ENCODE results near the gene SUSD6.
"Not testable (repeated sequence)": the region's sequence is repeated elsewhere in the genome, so short reads cannot be mapped to it uniquely, and the experiment has no call there.

The SUSD6 gene

DNA sequence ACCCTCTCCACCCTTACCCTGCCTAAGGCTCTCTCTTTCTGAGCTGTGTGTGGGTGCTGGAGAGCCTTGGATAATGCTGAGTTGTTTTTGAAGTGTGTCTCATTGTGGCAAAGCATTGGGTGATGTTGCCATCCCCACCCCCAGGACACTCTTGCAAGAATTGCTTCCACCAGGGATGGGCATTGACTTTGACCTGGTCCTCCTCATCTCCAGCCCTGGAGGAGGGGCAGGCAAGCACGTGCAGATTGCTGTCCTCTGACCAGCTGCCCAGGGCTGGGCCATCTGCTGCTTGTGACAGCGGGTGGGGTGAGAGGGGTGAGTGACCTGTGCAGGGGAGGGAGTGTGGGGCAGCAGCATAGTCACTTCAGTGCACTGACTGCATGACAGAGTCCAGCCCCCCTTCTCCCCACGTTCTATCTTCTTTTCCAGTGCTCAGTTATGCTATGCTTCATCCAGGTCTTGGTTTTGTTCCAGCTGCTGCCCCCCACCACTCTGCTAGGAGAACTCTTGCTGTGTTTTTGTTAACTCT lies 26.2 kb downstream of the SUSD6 start:
- Histone ChIP-seq H3K4me1 (ENCODE audit: insufficient read depth, low read length) (peaks cover 65% of the 10 kb centered on the region), H3K9ac (ENCODE audit: low read length) (no peak overlapping the region), H3K4me3 (ENCODE audit: low read depth in 1 of 2, low read length in 2 of 2) (no peak overlapping the region), H3K27me3 (ENCODE audit: control insufficient read depth in 1 of 2, insufficient read depth in 2 of 2, low read length in 2 of 2) (no peaks in the 10 kb centered on the region), H3K9me3 (ENCODE audit: low read length) (no peaks in the 10 kb centered on the region), H3K27ac (ENCODE audit: low read depth, low read length) (no peak overlapping the region), H3K36me3 (ENCODE audit: insufficient read depth, low read length) (no peaks in the 10 kb centered on the region)

DNA sequence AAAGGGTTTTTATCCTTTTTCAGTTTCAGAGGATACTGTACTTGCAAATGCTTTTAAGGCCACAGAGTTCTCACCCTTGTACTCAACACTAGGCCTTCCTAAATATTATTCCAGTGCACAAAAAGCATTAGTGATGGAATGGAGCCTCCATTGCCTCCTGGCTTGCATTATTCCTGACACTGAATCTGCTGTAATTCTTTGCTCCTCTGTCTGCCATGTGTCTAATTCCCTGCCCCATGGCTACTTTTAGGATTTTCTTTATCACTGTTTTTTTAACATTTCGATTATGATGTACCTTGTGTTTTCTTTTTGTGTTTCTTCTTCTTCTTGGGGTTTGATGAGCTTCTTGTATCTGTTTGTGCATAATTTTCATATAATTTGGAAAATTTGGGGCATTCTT lies 29.5 kb downstream of the SUSD6 start:
- no peaks in the 10 kb centered on the region for H3K27me3 ChIP-seq (ENCODE audit: control insufficient read depth in 1 of 2, insufficient read depth in 2 of 2, low read length in 2 of 2)
- H3K4me1 ChIP-seq (ENCODE audit: insufficient read depth, low read length), result peaks cover 45% of the 10 kb centered on the region
- H3K9ac ChIP-seq (ENCODE audit: low read length), result no peak overlapping the region
- no peak overlapping the region for H3K4me3 ChIP-seq (ENCODE audit: low read depth in 1 of 2, low read length in 2 of 2)
- no peaks in the 10 kb centered on the region for H3K36me3 ChIP-seq (ENCODE audit: insufficient read depth, low read length)
- H3K9me3 ChIP-seq (ENCODE audit: low read length), result no peaks in the 10 kb centered on the region
- no peak overlapping the region for H3K27ac ChIP-seq (ENCODE audit: low read depth, low read length)

- H3K9me3 ChIP-seq (ENCODE audit: low read length); H3K27me3 ChIP-seq (ENCODE audit: control insufficient read depth in 1 of 2, insufficient read depth in 2 of 2, low read length in 2 of 2); H3K4me3 ChIP-seq (ENCODE audit: low read depth in 1 of 2, low read length in 2 of 2); H3K36me3 ChIP-seq (ENCODE audit: insufficient read depth, low read length); H3K27ac ChIP-seq (ENCODE audit: low read depth, low read length); H3K9ac ChIP-seq (ENCODE audit: low read length): not testable (repeated sequence)
- peaks cover 35% of the 10 kb centered on the region for H3K4me1 ChIP-seq (ENCODE audit: insufficient read depth, low read length)
These were observed 30.9 kb downstream of the SUSD6 start for GRCh38 chr14:69642212-69642793.

DNA sequence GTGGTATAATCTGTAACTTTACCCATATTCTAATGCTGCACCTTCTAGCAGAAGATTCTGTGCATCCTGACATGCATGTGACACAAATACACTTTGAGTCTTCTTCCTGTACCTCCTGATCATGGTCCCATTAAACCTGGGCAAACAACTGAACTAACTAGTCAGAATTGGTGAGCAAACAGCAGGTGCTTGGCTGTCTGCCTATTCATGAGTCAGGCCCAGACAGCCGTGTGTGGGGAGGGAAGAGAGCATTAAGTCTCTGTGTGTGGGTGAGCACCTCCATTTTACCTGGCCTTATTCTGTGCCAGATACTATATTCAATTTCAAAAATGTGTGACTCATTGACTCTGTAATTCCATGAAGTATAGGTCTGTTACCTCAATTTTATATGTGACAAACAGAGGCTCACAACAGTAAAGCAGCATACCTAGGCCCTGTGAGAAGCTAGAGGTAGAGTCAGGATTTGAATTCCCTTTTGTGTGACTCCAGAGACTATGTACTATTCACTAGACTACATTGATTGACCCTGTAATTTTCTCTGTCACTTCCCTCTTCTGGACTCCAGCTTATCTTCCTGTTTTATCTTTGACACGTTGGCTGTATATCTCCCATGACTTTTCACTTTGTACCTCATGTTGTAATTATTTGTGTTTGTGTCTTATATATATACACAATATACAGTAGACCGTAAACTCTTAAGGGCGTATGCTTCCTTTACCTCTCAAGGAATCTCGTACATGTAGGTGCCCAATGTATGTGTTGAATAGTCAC lies 32.2 kb downstream of the SUSD6 start:
- peaks cover 35% of the 10 kb centered on the region for H3K4me1 ChIP-seq (ENCODE audit: insufficient read depth, low read length)
- no peaks in the 10 kb centered on the region for H3K27me3 ChIP-seq (ENCODE audit: control insufficient read depth in 1 of 2, insufficient read depth in 2 of 2, low read length in 2 of 2)
- H3K9me3 ChIP-seq (ENCODE audit: low read length), result no peaks in the 10 kb centered on the region
- no peak overlapping the region for H3K9ac ChIP-seq (ENCODE audit: low read length)
- no peaks in the 10 kb centered on the region for H3K36me3 ChIP-seq (ENCODE audit: insufficient read depth, low read length)
- no peak overlapping the region for H3K27ac ChIP-seq (ENCODE audit: low read depth, low read length)
- H3K4me3 ChIP-seq (ENCODE audit: low read depth in 1 of 2, low read length in 2 of 2), result no peak overlapping the region

DNA sequence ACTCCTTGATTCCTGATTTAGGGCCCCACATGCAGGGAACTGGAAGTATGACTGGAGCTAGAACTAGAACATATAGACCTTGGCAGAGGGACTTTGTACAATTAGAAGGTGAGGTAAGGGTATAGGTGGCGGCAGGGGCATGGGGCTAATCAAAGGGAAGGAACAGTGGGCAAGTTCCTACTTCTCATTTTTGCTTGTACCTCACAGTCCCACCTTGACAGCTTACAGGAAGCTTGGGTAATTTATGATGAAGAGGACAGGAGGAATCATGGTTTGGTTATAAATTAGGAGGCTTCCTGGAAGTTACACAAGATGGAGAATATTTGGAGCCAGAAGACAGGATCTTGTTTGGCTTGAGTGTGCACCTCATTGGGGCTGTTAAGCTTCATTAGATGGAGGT lies 33.4 kb downstream of the SUSD6 start:
- Histone ChIP-seq H3K36me3 (ENCODE audit: insufficient read depth, low read length) (no peaks in the 10 kb centered on the region), H3K27me3 (ENCODE audit: control insufficient read depth in 1 of 2, insufficient read depth in 2 of 2, low read length in 2 of 2) (no peaks in the 10 kb centered on the region), H3K4me1 (ENCODE audit: insufficient read depth, low read length) (peaks cover 43% of the 10 kb centered on the region), H3K27ac (ENCODE audit: low read depth, low read length) (no peak overlapping the region), H3K4me3 (ENCODE audit: low read depth in 1 of 2, low read length in 2 of 2) (no peak overlapping the region), H3K9ac (ENCODE audit: low read length) (no peak overlapping the region), H3K9me3 (ENCODE audit: low read length) (no peaks in the 10 kb centered on the region)

- Histone ChIP-seq H3K36me3 (ENCODE audit: insufficient read depth, low read length) (no peaks in the 10 kb centered on the region), H3K27me3 (ENCODE audit: control insufficient read depth in 1 of 2, insufficient read depth in 2 of 2, low read length in 2 of 2) (no peaks in the 10 kb centered on the region), H3K4me3 (ENCODE audit: low read depth in 1 of 2, low read length in 2 of 2) (no peak overlapping the region), H3K9me3 (ENCODE audit: low read length) (no peaks in the 10 kb centered on the region), H3K9ac (ENCODE audit: low read length) (no peak overlapping the region), H3K4me1 (ENCODE audit: insufficient read depth, low read length) (peaks cover 66% of the 10 kb centered on the region), H3K27ac (ENCODE audit: low read depth, low read length) (no peak overlapping the region)
These were observed 35.8 kb downstream of the SUSD6 start for GRCh38 chr14:69647213-69647612.

GRCh38 chr14:69647642-69648041 lies 36.2 kb downstream of the SUSD6 start:
- H3K9ac ChIP-seq (ENCODE audit: low read length); H3K27me3 ChIP-seq (ENCODE audit: control insufficient read depth in 1 of 2, insufficient read depth in 2 of 2, low read length in 2 of 2); H3K9me3 ChIP-seq (ENCODE audit: low read length); H3K36me3 ChIP-seq (ENCODE audit: insufficient read depth, low read length); H3K4me3 ChIP-seq (ENCODE audit: low read depth in 1 of 2, low read length in 2 of 2): not testable (repeated sequence)
- Histone ChIP-seq H3K27ac (ENCODE audit: low read depth, low read length) (peak overlapping the region; percentile 39), H3K4me1 (ENCODE audit: insufficient read depth, low read length) (peaks cover 68% of the 10 kb centered on the region)

DNA sequence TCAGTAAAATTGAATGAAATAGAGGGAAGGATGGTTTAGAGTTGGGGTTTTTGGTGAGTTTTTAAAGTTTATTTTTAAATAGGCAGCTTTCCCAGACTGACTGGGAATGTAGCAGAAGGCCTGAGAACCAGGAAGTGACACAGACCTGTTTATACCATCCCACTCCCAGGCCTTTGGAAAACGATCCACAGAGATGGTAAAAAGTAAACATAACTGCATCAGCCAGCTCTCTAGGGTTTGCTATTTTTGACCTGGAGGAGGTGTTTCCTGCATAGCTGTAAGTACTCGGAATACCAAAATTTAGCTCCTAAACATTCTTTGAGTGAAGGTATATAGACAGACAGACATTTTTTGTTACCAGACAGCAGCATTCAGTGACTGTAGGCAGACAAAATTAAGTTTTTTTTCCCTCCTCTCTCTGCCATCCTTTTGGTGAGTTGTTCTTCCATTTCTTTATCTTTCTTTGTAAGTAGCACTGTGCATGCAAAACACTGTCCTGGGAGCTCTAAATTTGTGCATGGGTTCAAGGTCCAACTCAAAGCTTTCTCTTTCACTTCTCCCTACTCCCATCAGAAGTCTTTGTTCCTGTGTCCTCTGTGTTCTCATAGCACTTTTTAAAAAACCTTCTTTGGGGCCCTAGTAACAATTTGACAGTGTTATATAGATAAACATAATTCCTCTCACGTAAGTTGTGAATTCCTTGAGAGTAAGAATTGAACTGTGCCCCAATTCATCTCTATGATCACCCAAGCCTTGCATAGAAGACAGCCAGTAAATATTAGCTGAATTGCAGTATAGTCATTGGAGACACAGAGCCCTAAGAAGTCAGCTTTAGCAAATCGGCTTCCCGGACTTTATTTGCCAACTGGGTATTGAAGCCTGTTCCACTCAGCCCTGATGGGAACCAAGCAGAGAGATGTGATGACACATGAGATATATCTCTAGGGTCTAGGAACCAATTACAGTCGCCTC lies 37.4 kb downstream of the SUSD6 start:
- H3K4me3 ChIP-seq (ENCODE audit: low read depth in 1 of 2, low read length in 2 of 2), result peak overlapping the region in 1 of 2 donors; percentile 7
- H3K4me1 ChIP-seq (ENCODE audit: insufficient read depth, low read length), result peaks cover 68% of the 10 kb centered on the region
- H3K36me3 ChIP-seq (ENCODE audit: insufficient read depth, low read length), result no peaks in the 10 kb centered on the region
- H3K9ac ChIP-seq (ENCODE audit: low read length), result no peak overlapping the region
- no peaks in the 10 kb centered on the region for H3K9me3 ChIP-seq (ENCODE audit: low read length)
- no peaks in the 10 kb centered on the region for H3K27me3 ChIP-seq (ENCODE audit: control insufficient read depth in 1 of 2, insufficient read depth in 2 of 2, low read length in 2 of 2)
- H3K27ac ChIP-seq (ENCODE audit: low read depth, low read length), result peak overlapping the region; percentile 39

DNA sequence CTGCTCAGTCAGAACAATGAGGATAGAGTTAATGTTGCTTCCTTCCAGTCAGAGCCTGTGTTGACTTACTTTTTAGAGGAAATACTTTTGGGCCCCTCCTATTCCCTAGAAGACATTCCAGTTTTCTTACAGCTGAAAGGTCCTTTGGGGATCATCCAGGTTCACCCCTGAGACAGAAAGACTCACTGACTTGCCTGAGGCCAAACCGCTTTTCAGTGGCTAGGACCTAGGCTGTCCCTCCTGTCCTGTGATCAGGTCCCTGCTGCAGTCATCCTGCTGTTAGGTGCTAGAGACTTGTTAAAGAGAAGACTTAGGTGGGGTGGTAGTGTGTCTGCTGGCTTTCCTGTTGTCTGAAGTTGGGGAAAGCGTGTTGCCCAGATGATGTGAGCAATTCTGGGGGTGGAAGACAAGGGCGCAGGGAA lies 39.6 kb downstream of the SUSD6 start:
- no peaks in the 10 kb centered on the region for H3K27me3 ChIP-seq (ENCODE audit: control insufficient read depth in 1 of 2, insufficient read depth in 2 of 2, low read length in 2 of 2)
- no peaks in the 10 kb centered on the region for H3K9me3 ChIP-seq (ENCODE audit: low read length)
- no peak overlapping the region for H3K9ac ChIP-seq (ENCODE audit: low read length)
- no peaks in the 10 kb centered on the region for H3K36me3 ChIP-seq (ENCODE audit: insufficient read depth, low read length)
- H3K27ac ChIP-seq (ENCODE audit: low read depth, low read length), result no peak overlapping the region
- H3K4me3 ChIP-seq (ENCODE audit: low read depth in 1 of 2, low read length in 2 of 2), result no peak overlapping the region
- H3K4me1 ChIP-seq (ENCODE audit: insufficient read depth, low read length), result peaks cover 72% of the 10 kb centered on the region

GRCh38 chr14:69651664-69652063 lies 40.3 kb downstream of the SUSD6 start:
- Histone ChIP-seq H3K4me1 (ENCODE audit: insufficient read depth, low read length) (peaks cover 72% of the 10 kb centered on the region), H3K27ac (ENCODE audit: low read depth, low read length) (no peak overlapping the region), H3K27me3 (ENCODE audit: control insufficient read depth in 1 of 2, insufficient read depth in 2 of 2, low read length in 2 of 2) (no peaks in the 10 kb centered on the region), H3K36me3 (ENCODE audit: insufficient read depth, low read length) (no peaks in the 10 kb centered on the region), H3K9me3 (ENCODE audit: low read length) (no peaks in the 10 kb centered on the region), H3K9ac (ENCODE audit: low read length) (no peak overlapping the region), H3K4me3 (ENCODE audit: low read depth in 1 of 2, low read length in 2 of 2) (no peak overlapping the region)

GRCh38 chr14:69652942-69653684 lies 41.7 kb downstream of the SUSD6 start:
- no peak overlapping the region for H3K27ac ChIP-seq (ENCODE audit: low read depth, low read length)
- H3K4me1 ChIP-seq (ENCODE audit: insufficient read depth, low read length), result peaks cover 66% of the 10 kb centered on the region
- no peak overlapping the region for H3K9ac ChIP-seq (ENCODE audit: low read length)
- H3K4me3 ChIP-seq (ENCODE audit: low read depth in 1 of 2, low read length in 2 of 2), result no peak overlapping the region
- no peaks in the 10 kb centered on the region for H3K36me3 ChIP-seq (ENCODE audit: insufficient read depth, low read length)
- no peaks in the 10 kb centered on the region for H3K9me3 ChIP-seq (ENCODE audit: low read length)
- H3K27me3 ChIP-seq (ENCODE audit: control insufficient read depth in 1 of 2, insufficient read depth in 2 of 2, low read length in 2 of 2), result no peaks in the 10 kb centered on the region
